ENCODE results near the gene KRTAP4-7.
"Not testable (repeated sequence)": the region's sequence is repeated elsewhere in the genome, so short reads cannot be mapped to it uniquely, and the experiment has no call there.

The KRTAP4-7 gene

DNA sequence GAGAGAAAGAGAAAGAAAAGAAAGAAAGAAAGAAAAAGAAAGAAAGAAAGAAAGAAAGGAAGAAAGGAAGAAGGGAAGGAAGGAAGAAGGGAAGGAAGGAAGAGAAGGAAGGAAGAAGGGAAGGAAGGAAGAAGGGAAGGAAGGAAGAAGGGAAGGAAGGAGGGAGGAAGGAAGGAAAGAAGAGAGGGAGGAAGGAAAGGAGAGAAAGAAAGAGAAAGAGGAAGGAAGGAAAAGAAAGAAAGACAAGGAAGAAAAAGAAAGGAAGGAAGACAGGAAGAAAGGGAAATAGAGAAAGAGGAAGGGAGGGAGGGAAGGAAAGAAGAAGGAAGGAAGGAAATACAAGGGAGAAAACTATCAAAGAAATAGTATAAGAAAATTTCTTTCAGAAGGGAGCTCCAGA lies 7.2 kb upstream of the KRTAP4-7 start:
- TF ChIP-seq POLR2AphosphoS5 (IDR thresholded peaks at IDR 0.05; ENCODE audit: borderline replicate concordance, low read depth, low read length) (no peak), EZH2 (IDR thresholded peaks at IDR 0.05) (no peak), FOXP2 (optimal IDR thresholded peaks at IDR 0.05; ENCODE audit: control extremely low read depth, extremely low read length, insufficient read depth) (no peak)

DNA sequence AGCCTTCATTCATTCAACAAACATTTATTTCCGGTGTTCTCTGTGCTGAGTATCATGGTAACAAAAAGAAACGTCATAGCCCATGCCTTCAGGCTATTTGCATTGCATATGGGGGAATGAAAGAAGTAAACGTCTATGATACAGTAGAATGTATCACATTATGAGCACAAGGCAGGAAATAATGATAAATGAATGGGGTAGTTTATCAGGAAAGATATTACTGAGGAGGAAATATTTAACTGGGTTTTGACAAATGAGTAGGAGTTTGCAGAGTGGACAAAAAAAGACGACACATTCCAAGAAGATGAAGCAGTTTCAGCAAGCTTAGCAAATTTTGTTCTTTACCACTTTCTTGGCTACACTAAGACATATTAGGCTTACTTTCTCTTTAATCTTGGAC lies 1.3 kb upstream of the KRTAP4-7 start:
- Histone ChIP-seq H3K27ac (peak overlapping the region; percentile 87), H3K4me3 (peak overlapping the region; percentile 27; the same call in 1 of the 2 replicates), H3K36me3 (ENCODE audit: insufficient read depth, low read length) (no peaks in the 10 kb centered on the region), H3K9ac (ENCODE audit: insufficient read length) (no peak overlapping the region), H3K9me3 (ENCODE audit: low read depth, low read length) (no peaks in the 10 kb centered on the region)
- peak; percentile 99 for DNase-seq (ENCODE audit: low read depth, low spot score)
- TF ChIP-seq EZH2 (IDR thresholded peaks at IDR 0.05) = no peak
- no peak for TF ChIP-seq FOXP2 (optimal IDR thresholded peaks at IDR 0.05; ENCODE audit: control extremely low read depth, extremely low read length, insufficient read depth)
- TF ChIP-seq POLR2AphosphoS5 (IDR thresholded peaks at IDR 0.05; ENCODE audit: borderline replicate concordance, low read depth, low read length) = peak; percentile 61; the same call in 1 of the 2 replicates

More for the DNA sequence above, 7.2 kb upstream of the KRTAP4-7 start:
- Histone ChIP-seq H3K9me3 (ENCODE audit: low read depth, low read length) (no peaks in the 10 kb centered on the region), H3K9ac (ENCODE audit: insufficient read length) (no peak overlapping the region), H3K36me3 (ENCODE audit: insufficient read depth, low read length) (no peaks in the 10 kb centered on the region), H3K4me3 (no peak overlapping the region), H3K27ac (no peak overlapping the region)
- no peak for DNase-seq (ENCODE audit: low read depth, low spot score)

DNA sequence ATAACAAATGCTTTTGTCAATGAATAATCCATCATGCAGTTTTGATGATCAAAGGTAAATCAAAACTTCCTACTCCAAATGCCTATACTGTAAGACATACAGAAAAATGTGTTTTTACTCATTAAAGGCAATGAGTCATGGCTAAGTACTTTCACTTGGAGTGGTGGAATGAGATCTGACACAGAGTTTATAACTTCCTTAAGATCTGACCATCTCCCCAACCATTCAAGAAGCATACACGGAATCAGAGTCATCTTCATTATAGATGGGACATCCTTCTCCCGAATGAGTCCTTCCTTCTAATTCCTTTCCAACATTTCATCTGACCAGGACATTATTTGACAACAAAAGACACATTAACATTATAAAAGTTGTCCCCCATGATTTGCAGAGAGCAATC lies 523 bp upstream of the KRTAP4-7 start:
- not testable (repeated sequence) for H3K27ac ChIP-seq; H3K4me3 ChIP-seq; H3K9me3 ChIP-seq (ENCODE audit: low read depth, low read length); H3K36me3 ChIP-seq (ENCODE audit: insufficient read depth, low read length); DNase-seq (ENCODE audit: low read depth, low spot score); H3K9ac ChIP-seq (ENCODE audit: insufficient read length)

DNA sequence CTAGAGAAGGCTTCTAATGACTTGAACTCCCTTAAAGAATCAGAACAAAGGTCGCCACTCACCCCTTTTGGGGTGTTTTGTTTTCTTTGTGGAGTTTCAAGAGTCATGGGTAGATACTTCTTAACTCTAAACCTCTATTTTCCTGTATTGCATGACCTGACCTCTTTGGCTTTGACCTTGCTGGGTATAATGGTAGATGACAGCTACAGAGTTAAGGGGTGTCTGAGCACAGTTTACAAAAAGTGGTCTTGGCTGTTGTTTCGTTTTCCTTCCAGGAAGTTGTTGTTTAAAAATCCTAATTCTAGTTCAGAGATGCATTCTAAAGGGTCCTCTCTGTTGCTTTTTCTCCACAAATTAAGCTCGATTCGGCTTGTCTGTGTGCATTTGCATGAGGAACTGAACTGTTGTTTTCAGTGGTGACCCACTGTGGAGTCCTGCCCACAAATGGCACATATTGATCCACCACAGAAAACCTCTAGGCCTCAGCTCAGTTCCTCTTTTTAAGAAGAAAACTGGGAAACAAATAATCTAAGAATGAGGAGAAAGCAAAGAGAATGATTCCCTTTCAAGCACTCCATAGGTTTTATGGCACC lies 4.9 kb downstream of the KRTAP4-7 start:
- not testable (repeated sequence) for H3K36me3 ChIP-seq (ENCODE audit: insufficient read depth, low read length); H3K27ac ChIP-seq; H3K9ac ChIP-seq (ENCODE audit: insufficient read length); H3K9me3 ChIP-seq (ENCODE audit: low read depth, low read length); DNase-seq (ENCODE audit: low read depth, low spot score)
- H3K4me3 ChIP-seq = peak overlapping the region; percentile 57

DNA sequence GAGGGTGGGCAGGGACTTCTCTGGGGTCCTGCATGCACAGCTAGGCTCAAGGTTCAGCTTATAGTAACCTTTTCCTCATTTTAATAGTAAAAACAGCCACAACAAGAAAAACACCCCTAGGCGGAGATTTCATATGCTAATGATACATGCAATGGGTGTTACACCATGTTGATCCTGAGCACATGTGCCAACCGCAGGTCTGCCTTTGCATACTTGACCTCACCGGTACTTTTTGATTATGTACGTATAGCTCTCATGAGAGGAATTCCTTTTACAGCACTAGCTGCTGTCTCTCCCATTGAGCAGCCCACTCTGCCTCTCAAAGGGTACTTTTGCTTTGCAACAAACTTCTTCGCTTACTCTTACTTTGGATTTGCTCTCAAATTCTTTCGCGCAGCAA lies 12.1 kb downstream of the KRTAP4-7 start:
- no peak for DNase-seq (ENCODE audit: low read depth, low spot score)
- no peak overlapping the region for H3K9ac ChIP-seq (ENCODE audit: insufficient read length)
- H3K27ac ChIP-seq = no peak overlapping the region
- no peak overlapping the region for H3K4me3 ChIP-seq
- H3K9me3 ChIP-seq (ENCODE audit: low read depth, low read length) = 0 out of 2 replicates have a peak, but pooled peaks cover 4% of the 10 kb centered on the region
- no peaks in the 10 kb centered on the region; the same call in 1 of the 2 replicates for H3K36me3 ChIP-seq (ENCODE audit: insufficient read depth, low read length)
- TF ChIP-seq EZH2 (IDR thresholded peaks at IDR 0.05) = no peak
- no peak for TF ChIP-seq POLR2AphosphoS5 (IDR thresholded peaks at IDR 0.05; ENCODE audit: borderline replicate concordance, low read depth, low read length)
- TF ChIP-seq FOXP2 (optimal IDR thresholded peaks at IDR 0.05; ENCODE audit: control extremely low read depth, extremely low read length, insufficient read depth) = no peak

DNA sequence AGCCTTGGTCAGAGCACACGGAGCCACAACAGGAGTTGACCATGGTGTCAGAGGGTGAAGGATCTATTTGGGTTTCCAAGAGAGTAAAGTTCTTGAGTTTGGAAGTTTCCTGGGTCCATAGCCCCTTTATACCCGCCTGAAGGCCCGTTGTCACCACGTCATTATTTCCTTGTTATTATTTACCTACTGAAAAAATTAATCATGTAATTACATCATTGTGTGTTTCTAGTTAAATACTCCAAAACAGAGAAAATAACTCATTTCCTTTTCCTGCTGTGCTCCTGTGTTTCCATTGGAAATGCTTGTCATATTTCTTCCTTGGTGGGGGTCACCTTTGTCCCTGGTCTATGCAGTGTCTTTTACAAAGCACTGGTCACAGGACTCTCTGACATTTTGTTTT lies 14.1 kb downstream of the KRTAP4-7 start, which contains the start of gene KRTAP4-8:
Gene KRTAP4-8 (minus strand): TSS at position 101 of the 400 bp plus-strand sequence. CDS start 58 bp downstream, at position 43.
- no peak for TF ChIP-seq EZH2 (IDR thresholded peaks at IDR 0.05)
- no peak for TF ChIP-seq FOXP2 (optimal IDR thresholded peaks at IDR 0.05; ENCODE audit: control extremely low read depth, extremely low read length, insufficient read depth)
- TF ChIP-seq POLR2AphosphoS5 (IDR thresholded peaks at IDR 0.05; ENCODE audit: borderline replicate concordance, low read depth, low read length) = no peak
- no peak for DNase-seq (ENCODE audit: low read depth, low spot score)
- Histone ChIP-seq H3K27ac (peak within 1 kb of the TSS; percentile 94; the same call in 1 of the 2 replicates), H3K9ac (ENCODE audit: insufficient read length) (no peak within 1 kb of the TSS), H3K9me3 (ENCODE audit: low read depth, low read length) (no peaks in the 10 kb centered on the region), H3K4me3 (no peak within 1 kb of the TSS), H3K36me3 (ENCODE audit: insufficient read depth, low read length) (no peaks in the 10 kb centered on the region; the same call in 1 of the 2 replicates)

DNA sequence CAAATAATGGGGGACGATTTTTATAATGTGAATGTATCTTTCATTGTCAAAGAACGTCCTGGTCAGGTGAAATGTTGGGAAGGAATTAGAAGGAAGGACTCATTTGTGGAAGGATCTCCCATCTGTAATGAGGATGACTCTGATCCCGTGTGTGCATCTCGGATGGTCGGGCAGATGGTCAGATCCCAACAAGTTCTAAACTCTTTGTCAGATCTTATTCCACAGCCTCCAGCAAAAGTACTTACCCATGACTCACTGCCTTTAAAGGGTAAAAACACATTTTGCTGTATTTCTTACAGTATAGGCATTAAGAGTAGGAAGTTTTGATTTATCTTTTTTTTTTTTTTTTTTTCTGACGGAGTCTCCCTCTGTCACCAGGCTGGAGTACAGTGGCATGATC lies 14.5 kb downstream of the KRTAP4-7 start:
- H3K9ac ChIP-seq (ENCODE audit: insufficient read length) = no peak overlapping the region
- H3K9me3 ChIP-seq (ENCODE audit: low read depth, low read length) = no peaks in the 10 kb centered on the region
- H3K4me3 ChIP-seq = no peak overlapping the region
- H3K36me3 ChIP-seq (ENCODE audit: insufficient read depth, low read length) = no peaks in the 10 kb centered on the region; the same call in 1 of the 2 replicates
- TF ChIP-seq POLR2AphosphoS5 (IDR thresholded peaks at IDR 0.05; ENCODE audit: borderline replicate concordance, low read depth, low read length) = no peak
- no peak for TF ChIP-seq EZH2 (IDR thresholded peaks at IDR 0.05)
- TF ChIP-seq FOXP2 (optimal IDR thresholded peaks at IDR 0.05; ENCODE audit: control extremely low read depth, extremely low read length, insufficient read depth) = no peak
- H3K27ac ChIP-seq = no peak overlapping the region
- no peak for DNase-seq (ENCODE audit: low read depth, low spot score)

DNA sequence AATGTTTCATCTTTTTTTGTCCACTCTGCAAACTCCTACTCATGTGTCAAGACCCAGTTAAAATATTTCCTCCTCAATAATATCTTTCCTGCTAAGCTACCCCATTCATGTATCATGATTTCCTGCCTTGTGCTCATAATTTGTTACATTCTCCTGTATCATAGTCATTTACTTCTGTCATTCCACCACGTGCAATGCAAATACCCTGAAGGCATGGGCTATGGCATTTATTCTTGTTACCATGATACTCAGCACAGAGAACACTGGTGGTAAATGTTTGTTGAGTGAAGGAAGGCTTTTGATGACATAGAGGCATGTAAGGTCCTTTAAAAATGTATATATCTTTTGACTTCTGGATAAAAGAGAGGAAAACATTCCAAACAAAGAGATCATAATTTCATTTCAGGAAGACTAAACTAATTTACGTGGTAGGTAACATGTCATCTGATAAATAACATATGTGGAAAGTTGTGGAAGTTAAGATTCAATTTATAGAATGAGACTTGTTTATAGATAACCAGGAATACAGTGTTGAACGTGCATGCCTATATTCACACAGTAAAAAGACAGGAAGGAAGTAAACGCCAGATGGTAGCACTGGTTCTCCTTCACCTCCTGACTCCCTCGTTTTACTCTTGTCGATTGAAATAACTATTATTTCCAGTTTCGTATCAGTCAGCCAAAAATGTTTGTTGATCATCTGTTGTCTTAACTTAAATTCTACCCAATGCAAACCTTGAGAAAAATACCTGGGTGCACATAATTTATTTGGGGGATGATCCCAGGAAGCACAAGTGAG lies 15.9 kb downstream of the KRTAP4-7 start:
- peak overlapping the region; percentile 94 for H3K27ac ChIP-seq
- peak; percentile 96 for DNase-seq (ENCODE audit: low read depth, low spot score)
- H3K4me3 ChIP-seq = peak overlapping the region; percentile 38; the same call in 1 of the 2 replicates
- H3K9me3 ChIP-seq (ENCODE audit: low read depth, low read length); H3K9ac ChIP-seq (ENCODE audit: insufficient read length); H3K36me3 ChIP-seq (ENCODE audit: insufficient read depth, low read length): not testable (repeated sequence)
